Body of pancreas (tissue), 4 donors: ENCODE data around the gene SRRM2.

Source experiments
- POLR2A ChIP-seq, 3 donors: fragments of 450-650 bp; IDR thresholded peaks; one replicate each; pipeline ENCODE4 v1.6.1; 2016; ENCODE audit warnings: antibody characterized with exemption in 3 of 3, mild to moderate bottlenecking in 2 of 3
- TF ChIP-seq, protein P1 (sequence below), 7 experiments: fragments of 450-650 bp in 4 of 7; fragments of 200-600 bp in 3 of 7; sonication (generic) in 3 of 7; IDR thresholded peaks; one replicate each; pipeline ENCODE4 v1.5.1; 2016 to 2019; ENCODE audit warnings: antibody characterized with exemption in 7 of 7

DNA sequence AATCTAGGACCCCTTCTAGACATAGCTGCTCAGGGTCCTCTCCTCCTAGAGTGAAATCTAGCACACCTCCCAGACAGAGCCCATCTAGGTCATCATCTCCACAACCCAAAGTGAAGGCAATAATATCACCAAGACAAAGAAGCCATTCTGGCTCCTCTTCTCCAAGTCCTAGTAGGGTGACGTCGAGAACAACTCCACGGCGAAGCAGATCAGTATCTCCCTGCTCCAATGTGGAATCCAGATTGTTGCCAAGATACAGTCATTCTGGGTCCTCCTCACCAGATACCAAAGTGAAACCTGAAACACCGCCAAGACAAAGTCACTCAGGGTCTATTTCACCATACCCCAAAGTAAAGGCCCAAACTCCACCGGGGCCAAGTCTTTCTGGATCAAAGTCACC, 10.7 kb downstream of the SRRM2 start:
- TF ChIP-seq, protein P1, sequence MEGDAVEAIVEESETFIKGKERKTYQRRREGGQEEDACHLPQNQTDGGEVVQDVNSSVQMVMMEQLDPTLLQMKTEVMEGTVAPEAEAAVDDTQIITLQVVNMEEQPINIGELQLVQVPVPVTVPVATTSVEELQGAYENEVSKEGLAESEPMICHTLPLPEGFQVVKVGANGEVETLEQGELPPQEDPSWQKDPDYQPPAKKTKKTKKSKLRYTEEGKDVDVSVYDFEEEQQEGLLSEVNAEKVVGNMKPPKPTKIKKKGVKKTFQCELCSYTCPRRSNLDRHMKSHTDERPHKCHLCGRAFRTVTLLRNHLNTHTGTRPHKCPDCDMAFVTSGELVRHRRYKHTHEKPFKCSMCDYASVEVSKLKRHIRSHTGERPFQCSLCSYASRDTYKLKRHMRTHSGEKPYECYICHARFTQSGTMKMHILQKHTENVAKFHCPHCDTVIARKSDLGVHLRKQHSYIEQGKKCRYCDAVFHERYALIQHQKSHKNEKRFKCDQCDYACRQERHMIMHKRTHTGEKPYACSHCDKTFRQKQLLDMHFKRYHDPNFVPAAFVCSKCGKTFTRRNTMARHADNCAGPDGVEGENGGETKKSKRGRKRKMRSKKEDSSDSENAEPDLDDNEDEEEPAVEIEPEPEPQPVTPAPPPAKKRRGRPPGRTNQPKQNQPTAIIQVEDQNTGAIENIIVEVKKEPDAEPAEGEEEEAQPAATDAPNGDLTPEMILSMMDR (IDR thresholded peaks at IDR 0.05), result no peak
- no peak for TF ChIP-seq POLR2A (IDR thresholded peaks at IDR 0.05)
